ENCODE measurements around the gene SRD5A3.

Gene SRD5A3

DNA sequence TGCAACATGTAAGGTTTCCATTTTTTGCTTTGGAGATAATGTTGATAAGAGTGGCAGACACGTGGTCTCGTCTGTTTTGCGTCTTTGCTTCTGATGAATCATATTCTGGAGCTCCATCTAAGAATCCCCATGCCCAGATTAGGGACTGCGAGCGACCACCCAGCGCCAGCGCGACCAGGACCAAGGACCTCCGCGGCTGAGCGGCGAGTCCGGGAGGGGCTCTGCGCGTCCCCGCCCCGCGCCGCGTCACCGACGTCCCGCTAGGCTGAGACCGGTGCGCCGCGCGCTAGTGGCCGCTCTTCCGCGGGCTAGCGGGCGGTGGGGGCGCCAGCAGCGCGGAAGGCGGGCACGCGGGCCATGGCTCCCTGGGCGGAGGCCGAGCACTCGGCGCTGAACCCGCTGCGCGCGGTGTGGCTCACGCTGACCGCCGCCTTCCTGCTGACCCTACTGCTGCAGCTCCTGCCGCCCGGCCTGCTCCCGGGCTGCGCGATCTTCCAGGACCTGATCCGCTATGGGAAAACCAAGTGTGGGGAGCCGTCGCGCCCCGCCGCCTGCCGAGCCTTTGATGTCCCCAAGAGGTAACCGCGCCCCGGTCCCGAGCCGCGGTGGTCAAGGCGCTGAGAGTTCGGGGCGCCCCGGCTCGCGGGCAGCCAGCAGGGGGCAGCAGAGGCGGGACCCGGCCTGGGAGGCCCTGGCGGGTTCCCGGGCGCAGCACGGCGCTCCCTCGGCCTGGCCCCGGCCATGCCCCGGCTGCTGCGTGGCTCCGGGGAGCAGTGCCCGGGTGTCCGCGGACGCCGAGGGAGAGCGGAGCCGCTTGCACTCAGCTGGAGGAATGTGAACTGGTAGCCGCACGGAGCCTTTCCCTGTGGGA, at the start of gene SRD5A3:
TSS of gene SRD5A3 (plus strand) at position 263 of the 871 bp plus-strand sequence. CDS start at position 358, 95 bp downstream.
- DNase-seq, result peak; percentile 80

DNA sequence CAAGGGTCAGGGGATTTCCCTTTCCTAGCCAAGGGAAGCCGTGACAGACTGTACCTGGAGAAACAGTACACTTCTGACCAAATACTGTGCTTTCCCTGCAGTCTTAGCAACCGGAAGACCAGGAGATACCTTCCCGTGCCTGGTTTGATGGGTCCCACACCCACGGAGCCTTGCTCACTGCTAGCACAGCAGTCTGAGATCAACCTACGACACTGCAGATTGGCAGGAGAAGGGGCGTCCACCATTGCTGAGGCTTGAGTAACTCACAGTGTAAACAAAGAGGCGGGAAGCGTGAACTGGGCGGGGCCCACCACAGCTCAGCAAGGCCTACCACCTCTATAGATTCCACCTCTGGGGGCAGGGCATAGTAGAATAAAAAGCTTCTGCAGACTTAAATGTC, 48.7 kb upstream of the SRD5A3 start:
- no peak for DNase-seq

- DNase-seq, result no peak
Measured at GRCh38 chr4:55303760-55304165, 42.3 kb upstream of the SRD5A3 start.

GRCh38 chr4:55304303-55304702, 41.7 kb upstream of the SRD5A3 start:
- DNase-seq, result no peak

- no peak for DNase-seq
Measured at GRCh38 chr4:55308071-55308470, 38.0 kb upstream of the SRD5A3 start.

DNA sequence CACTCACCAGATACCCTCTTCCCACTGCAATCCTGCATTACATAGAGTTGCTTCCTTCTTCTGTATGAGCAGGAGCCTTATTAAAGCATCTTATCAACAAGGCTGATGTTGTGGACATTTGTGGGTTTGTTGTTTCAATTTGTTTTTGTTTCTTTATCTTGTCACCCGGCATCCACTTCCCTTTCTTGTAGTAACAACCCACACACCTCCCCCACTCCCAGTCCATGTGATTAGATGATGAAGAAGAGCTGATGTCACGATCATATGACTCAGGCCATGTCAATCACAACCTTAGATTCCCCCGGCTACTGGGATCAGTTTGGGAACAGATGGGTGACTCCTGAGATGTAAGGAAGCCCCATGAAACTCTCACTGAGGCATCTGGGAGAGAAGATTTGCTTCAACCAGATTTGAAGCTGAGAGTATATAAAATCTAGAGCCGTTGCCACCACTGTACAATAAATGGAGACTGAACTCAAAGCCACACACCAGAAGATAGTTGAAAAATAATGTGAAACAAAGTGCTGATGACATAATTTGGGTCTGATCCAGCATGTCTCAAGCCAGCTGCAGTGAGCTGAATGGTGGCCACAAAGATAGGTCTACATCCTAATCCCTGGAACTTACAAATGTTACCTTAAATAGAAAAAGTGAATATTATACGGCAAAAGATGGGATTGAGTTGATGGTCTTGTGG, 34.1 kb upstream of the SRD5A3 start:
- no peak for DNase-seq

- peak; percentile 15 for DNase-seq
Measured at GRCh38 chr4:55312489-55313101, 33.4 kb upstream of the SRD5A3 start.

DNA sequence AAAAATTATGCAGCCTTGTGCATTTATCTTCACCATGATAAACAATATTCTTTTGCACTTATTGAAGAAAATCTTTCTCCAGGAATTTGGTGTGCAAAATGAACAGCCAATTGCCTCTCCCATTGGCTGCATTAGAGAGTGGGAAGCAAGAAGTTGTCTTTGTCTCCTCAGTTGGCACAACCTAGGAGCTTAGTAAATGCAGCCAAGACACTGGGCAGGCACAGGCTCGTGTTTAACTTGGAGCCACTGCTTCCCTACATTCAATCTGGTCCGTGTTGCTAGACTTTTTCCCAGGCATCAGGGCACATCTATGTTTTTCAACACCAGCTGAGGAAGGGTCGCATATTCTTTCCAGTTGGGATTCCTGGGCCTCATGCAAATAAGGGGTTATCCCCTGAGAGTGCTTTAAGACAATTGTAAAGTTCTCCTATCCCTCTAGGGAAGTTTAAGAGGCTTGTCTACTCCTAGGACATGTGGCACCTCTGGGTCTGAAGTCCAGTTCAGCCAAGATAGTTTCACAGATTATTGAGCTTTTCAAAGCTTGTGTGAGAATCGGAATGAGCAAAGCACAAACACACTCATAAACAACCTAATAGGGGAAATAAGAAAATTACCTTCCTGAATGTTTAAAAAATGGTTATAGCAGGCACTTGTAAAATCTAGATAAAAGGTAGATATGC, 31.8 kb upstream of the SRD5A3 start:
- no peak for DNase-seq

GRCh38 chr4:55318175-55319129, 27.6 kb upstream of the SRD5A3 start:
- no peak for DNase-seq

DNA sequence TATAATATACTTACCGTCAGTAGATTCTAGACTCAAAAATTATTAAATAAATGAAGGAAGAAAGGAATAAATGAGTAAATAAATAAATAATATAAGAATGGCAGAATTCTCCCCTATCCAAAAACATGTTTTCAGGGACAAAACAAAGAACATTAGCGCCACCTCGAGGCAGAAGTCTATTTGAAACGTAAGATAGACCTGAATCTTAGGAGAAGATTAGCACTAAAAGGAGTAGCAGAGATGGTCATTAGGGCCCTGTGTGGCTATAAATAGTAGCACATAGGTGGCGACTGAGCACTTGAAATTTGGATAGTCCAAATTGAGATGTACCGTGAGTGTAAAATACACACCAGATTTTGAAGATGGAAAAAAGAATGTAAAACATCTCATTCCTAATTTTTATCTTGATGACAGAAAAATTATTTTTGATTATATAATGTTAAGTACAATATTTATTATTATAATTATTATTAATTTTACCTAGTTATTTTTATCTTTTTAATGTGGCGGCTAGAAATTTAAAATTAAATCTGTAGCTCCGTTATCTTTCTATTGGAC, 24.3 kb upstream of the SRD5A3 start:
- DNase-seq, result peak; percentile 57

DNA sequence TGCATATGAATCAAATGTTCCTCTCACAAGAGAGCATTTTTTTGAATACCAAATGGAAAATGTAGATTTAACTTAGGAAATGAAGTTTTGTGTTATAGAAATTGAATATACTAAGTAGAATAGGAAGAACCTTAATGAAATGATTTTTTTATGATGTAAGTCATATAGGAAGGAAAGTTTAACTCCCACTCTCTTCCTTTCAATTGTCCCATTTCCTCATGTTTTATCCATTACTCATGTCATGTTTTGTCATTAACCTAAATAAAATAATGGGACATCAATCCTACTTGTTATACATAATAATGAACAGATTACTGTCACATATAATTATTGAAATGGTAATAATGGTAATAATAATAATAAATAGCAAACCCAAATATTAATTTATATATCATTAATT, 22.7 kb upstream of the SRD5A3 start:
- no peak for DNase-seq

DNA sequence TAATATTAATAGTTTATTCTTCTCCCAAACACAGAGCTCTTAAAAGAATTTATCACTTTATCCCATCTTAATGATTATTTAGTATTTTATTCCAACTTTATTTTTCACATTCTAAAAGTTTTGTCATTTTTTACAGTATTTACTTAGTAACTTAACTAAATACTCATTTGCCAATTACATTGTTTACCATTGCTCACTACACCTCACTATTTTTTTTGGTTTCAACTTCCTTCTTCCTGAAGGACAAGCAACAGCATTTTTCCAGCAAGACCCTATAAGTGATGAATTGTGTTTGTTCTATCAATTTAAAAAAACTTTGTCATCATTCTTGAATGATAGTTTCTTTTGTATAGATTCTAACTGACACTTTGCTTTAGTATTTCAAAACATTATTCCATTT, 19.4 kb upstream of the SRD5A3 start:
- DNase-seq, result no peak

DNA sequence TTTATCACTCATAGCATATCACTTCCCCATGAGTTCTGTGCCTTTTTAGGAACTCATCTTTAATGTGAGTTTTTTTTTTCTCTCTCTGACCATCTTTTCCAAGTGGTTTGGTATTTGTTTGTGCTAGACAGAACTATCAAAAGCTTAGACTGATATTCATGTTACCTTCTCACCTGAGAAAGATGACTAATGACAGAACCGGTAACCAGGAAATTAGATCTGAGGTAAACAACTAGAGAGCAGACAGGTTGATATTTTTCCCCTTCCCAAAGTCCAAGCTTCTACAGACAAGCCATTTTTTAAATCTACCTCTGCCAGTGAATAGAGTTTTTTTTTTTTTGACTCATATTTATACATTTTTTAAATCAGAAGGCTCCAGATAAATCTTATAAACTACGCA, 17.0 kb upstream of the SRD5A3 start:
- DNase-seq, result no peak

DNA sequence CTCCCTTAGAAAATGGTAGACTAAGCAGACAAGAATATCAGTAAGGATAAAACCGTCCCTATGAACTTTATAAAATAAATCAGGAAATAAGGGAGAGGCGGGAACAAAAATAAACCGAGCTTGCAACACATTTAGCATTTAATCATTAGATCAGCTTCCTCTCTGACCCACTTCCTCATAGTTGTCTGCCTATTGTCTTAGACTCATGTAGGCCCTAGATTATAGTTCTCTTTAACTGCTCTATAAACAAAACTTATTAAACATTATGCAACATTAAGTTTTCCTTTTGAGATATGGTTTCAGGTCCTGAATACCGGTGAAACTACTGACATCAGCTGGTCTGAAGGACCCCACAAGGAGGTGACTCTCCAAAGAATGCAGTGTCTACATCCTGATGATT, 15.8 kb upstream of the SRD5A3 start:
- no peak for DNase-seq

GRCh38 chr4:55336138-55337034, 9.7 kb upstream of the SRD5A3 start:
- peak; percentile 10 for DNase-seq

DNA sequence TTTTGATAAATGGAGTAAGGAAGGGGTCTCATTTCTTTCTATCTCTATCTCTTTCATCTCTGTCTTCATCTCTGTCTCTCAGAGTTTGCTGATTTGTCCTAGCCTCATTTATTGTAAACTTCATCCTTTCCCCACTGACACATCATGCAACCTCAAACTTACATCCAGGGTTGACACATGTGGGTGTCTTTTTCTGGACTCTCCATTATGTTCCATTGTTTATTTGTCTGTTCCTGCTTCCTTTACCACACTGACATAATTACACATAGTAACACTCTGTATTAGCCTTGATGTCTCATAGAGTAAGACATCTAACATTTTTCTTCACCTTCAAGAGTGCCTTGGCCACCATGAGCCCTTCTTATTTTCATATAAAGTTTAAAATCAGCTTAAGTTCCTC, 8.1 kb upstream of the SRD5A3 start:
- DNase-seq, result no peak

DNA sequence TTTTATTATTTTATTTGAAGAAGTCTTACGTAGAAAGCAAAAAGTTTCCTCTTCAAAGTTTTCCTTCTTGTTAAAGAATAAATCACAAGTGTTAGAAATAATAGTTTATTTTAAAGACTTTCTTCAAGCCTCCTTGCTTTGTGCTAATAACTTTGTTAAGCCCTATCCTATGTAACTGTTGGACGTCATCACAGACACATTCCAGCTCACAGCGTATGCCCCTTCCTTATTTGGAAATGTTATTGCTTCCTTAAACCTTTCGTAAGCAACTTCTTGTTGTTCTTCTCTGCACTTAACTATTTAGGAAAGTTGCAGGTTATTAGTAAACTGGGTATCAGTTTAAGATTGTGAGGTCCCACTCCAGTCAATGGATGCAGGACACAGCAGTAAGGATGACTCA, 7.6 kb upstream of the SRD5A3 start:
- DNase-seq, result no peak

GRCh38 chr4:55340266-55340665, 5.8 kb upstream of the SRD5A3 start:
- no peak for DNase-seq

DNA sequence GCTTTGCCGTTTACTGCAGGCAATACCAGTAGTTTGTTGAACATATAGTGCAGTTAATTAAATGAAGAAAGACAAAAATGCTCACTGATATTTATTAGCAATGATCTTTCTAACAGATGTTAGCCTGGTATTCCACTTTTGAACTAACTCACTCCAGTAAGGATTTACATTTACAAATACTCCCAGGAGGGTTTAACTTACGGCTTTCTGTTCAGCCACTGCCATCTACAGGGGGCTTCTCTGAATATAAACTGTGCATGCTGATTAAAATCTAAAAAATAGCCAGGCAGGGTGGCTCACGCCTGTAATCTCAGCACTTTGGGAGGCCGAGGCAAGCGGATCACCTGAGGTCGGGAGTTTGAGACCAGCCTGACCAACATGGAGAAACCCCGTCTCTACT, 2.2 kb upstream of the SRD5A3 start:
- DNase-seq, result no peak

DNA sequence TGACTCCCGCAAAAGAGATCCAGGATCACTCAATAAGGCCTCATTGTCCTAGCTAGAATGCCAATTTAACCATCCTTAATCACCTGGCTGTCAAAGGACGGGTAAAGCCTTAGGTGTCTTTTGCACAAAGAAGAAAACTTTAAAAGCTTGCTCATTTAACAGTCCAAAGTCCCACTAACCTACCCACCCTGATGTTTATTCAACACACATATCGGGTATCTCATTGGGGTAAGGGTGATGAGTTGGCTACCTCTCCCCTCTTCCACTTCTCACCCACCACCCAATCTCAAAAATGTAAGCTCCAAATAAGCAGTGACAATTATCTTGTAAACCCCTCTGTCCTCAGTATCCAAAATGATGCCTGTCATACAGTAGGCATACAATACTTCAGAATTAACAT, 988 bp upstream of the SRD5A3 start:
- DNase-seq, result no peak

- DNase-seq, result no peak
Measured at GRCh38 chr4:55346851-55347255, 811 bp downstream of the SRD5A3 start.
